HL-60 (cell line): ENCODE data around the gene IRF4.

ENCODE experiments used
- DNase-seq, 2 experiments: peaks; one replicate each; pipeline ENCODE4 v3.0.0-alpha.2; 2010 to 2020; ENCODE audit warnings: low read depth in 1 of 2, low spot score in 1 of 2
- H3K27ac ChIP-seq: fragments of 250-450 bp; sonication (Bioruptor Pico); replicated peaks from 2 replicates; pipeline ENCODE4 v1.5.1; 2020; ENCODE audit warnings: mild to moderate bottlenecking, moderate library complexity
- H3K27me3 ChIP-seq: fragments of 250-450 bp; sonication (Bioruptor Pico); 2 replicates; pipeline ENCODE4 v1.5.1; 2021; ENCODE audit warnings: mild to moderate bottlenecking, moderate library complexity; ENCODE audit not compliant: insufficient read depth, poor library complexity, severe bottlenecking
- H3K4me3 ChIP-seq: replicated peaks from 2 replicates; pipeline ENCODE4 v1.5.1; 2011; ENCODE audit warnings: mild to moderate bottlenecking, control low read depth, low read length; ENCODE audit not compliant: insufficient read depth
- GABPA ChIP-seq: IDR thresholded peaks from 2 replicates; pipeline ENCODE4 v1.6.1; 2012; ENCODE audit warnings: low read depth
- POLR2AphosphoS5 ChIP-seq: IDR thresholded peaks from 2 replicates; pipeline ENCODE4 v1.6.1; 2012; ENCODE audit warnings: low read depth
- SPI1 ChIP-seq: IDR thresholded peaks from 2 replicates; pipeline ENCODE4 v1.6.1; 2012; ENCODE audit warnings: low read depth, mild to moderate bottlenecking, borderline replicate concordance
- TF ChIP-seq, protein P1 (sequence below): IDR thresholded peaks from 2 replicates; pipeline ENCODE4 v1.6.1; 2012; ENCODE audit warnings: low read depth; ENCODE audit not compliant: insufficient replicate concordance
- TF ChIP-seq, protein P2 (sequence below): IDR thresholded peaks from one replicate; pipeline ENCODE4 v1.5.1; 2011; ENCODE audit warnings: low read length, control low read depth, inconsistent platforms; ENCODE audit not compliant: insufficient read depth

Gene IRF4

DNA sequence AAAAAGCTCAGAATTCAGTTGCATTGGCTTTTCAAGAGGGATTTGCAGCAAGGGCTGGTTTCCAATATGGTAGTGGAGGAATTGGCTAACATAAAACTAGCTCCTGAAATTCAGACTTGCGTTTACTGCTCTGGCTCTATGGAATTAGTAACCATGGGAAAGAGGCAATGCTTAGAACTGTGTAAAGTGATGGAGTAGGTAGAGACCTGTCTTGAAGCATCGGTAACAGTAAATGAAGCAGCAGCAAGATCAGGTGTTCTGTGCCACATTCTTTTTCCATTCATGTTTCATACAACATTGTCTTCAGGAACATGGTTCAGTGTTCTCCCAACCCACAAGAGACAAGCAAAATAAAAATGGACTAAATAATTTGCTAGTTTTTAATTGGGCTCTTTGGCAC, 6.5 kb downstream of the IRF4 start:
- TF ChIP-seq POLR2AphosphoS5 = no peak
- TF ChIP-seq GABPA = no peak
- no peak overlapping the region for H3K27ac ChIP-seq
- no peak overlapping the region for H3K4me3 ChIP-seq
- H3K27me3 ChIP-seq = peaks cover 25% of the 10 kb centered on the region
- DNase-seq = no peak

DNA sequence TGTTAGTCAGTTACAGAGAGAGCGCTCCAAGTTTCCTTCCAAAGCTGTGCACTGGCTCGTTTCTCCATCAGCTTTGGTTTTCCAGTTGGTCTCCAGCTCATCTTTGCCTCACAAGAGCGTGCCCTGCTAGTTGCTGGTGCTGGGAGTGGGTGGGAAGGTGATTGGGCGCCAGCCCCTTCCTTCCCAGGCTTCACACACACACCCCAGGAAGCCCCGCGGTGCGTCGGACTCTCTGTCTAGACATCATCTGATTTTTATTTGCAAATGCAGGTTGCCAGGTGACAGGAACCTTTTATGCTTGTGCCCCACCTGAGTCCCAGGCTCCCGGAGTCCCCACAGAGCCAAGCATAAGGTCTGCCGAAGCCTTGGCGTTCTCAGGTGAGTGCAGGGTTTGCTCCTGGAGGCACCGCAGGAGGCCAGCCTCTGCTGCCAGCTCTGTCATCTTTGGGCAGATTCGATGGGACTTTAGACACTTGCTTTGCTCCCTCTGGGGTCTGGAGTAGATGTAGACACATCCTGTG, 7.1 kb downstream of the IRF4 start:
- Histone ChIP-seq H3K27ac (no peak overlapping the region), H3K27me3 (peaks cover 22% of the 10 kb centered on the region), H3K4me3 (no peak overlapping the region)
- TF ChIP-seq, protein P1, sequence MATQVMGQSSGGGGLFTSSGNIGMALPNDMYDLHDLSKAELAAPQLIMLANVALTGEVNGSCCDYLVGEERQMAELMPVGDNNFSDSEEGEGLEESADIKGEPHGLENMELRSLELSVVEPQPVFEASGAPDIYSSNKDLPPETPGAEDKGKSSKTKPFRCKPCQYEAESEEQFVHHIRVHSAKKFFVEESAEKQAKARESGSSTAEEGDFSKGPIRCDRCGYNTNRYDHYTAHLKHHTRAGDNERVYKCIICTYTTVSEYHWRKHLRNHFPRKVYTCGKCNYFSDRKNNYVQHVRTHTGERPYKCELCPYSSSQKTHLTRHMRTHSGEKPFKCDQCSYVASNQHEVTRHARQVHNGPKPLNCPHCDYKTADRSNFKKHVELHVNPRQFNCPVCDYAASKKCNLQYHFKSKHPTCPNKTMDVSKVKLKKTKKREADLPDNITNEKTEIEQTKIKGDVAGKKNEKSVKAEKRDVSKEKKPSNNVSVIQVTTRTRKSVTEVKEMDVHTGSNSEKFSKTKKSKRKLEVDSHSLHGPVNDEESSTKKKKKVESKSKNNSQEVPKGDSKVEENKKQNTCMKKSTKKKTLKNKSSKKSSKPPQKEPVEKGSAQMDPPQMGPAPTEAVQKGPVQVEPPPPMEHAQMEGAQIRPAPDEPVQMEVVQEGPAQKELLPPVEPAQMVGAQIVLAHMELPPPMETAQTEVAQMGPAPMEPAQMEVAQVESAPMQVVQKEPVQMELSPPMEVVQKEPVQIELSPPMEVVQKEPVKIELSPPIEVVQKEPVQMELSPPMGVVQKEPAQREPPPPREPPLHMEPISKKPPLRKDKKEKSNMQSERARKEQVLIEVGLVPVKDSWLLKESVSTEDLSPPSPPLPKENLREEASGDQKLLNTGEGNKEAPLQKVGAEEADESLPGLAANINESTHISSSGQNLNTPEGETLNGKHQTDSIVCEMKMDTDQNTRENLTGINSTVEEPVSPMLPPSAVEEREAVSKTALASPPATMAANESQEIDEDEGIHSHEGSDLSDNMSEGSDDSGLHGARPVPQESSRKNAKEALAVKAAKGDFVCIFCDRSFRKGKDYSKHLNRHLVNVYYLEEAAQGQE = no peak
- TF ChIP-seq POLR2AphosphoS5 (no peak), SPI1 (no peak), GABPA (no peak)
- TF ChIP-seq, protein P2, sequence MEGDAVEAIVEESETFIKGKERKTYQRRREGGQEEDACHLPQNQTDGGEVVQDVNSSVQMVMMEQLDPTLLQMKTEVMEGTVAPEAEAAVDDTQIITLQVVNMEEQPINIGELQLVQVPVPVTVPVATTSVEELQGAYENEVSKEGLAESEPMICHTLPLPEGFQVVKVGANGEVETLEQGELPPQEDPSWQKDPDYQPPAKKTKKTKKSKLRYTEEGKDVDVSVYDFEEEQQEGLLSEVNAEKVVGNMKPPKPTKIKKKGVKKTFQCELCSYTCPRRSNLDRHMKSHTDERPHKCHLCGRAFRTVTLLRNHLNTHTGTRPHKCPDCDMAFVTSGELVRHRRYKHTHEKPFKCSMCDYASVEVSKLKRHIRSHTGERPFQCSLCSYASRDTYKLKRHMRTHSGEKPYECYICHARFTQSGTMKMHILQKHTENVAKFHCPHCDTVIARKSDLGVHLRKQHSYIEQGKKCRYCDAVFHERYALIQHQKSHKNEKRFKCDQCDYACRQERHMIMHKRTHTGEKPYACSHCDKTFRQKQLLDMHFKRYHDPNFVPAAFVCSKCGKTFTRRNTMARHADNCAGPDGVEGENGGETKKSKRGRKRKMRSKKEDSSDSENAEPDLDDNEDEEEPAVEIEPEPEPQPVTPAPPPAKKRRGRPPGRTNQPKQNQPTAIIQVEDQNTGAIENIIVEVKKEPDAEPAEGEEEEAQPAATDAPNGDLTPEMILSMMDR = no peak
- DNase-seq = no peak

DNA sequence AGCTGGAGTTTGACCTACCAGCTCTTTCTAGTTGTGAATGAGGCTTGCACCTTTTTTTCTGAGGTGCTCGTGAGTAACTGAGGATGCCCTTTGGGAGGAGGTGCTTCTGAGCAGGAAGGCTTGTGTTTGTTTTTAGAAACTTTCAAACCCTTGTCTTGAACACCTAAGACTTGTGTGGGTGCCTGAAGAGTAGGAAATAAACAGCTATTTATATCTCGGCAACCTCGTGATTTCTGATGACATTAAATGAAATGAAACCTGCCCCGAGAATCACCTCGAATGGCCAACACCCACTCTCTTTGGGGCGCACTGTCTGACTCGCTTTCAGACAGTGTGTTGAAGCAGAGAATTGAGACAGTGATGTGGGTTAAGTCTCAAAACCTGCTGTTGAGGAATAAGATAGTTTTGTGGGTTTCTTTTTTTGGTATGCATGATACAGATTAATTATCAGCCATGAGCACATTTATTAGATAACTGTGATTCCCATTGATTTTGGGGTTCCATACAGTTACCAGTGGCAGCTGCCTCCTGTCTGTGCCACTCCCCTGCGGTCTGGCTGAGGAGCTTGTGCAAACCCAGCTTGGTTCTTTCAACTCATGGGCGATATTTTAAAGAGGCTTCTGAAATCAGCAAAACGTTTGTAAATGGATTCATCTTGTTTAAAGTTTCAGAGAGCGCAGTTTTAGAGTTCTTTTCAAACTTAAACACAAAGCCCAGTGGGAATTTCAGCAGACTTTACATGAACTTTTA, 8.4 kb downstream of the IRF4 start:
- TF ChIP-seq, protein P1 = no peak
- TF ChIP-seq GABPA (no peak), SPI1 (no peak), POLR2AphosphoS5 (no peak)
- TF ChIP-seq, protein P2 = no peak
- no peak overlapping the region for H3K4me3 ChIP-seq
- peaks cover 10% of the 10 kb centered on the region for H3K27me3 ChIP-seq
- DNase-seq = no peak
- H3K27ac ChIP-seq = no peak overlapping the region

DNA sequence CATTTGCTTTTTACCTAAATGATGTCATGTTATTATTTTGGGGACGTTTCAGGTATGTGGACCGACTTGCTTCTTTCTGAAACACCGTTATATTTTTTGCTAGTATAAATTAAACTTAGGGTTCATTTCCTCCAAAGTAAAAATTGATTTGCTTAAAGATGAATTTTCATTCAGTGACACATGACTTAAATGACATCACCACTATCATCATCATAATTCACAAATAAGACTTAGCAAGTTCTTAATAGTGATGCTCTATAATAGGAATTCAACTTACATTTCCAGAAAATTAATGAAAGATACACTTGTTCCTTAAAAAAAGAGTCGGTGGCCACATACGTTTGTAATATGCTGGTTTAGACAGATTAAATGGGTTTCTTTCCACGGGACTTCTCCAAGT, 9.3 kb downstream of the IRF4 start:
- no peak overlapping the region for H3K27ac ChIP-seq
- TF ChIP-seq, protein P1 = no peak
- TF ChIP-seq GABPA = no peak
- TF ChIP-seq, protein P2 = no peak
- no peak for TF ChIP-seq POLR2AphosphoS5
- no peak for TF ChIP-seq SPI1
- H3K4me3 ChIP-seq = no peak overlapping the region
- peaks cover 4% of the 10 kb centered on the region for H3K27me3 ChIP-seq
- no peak for DNase-seq
